DND-41 (cell line): Measurements from ENCODE around the gene SLC25A25.

Experiments
- ATAC-seq: fragments of 200-7000 bp; cut with Tn5 transposase; 3 replicates; pipeline ENCODE4 v1.9.1; 2021; ENCODE audit warnings: low read depth; ENCODE audit not compliant: insufficient read depth
- DNase-seq: peaks from one replicate; pipeline ENCODE4 v3.0.0-alpha.2; 2020
- H2AFZ ChIP-seq: 2 replicates; pipeline ENCODE4 v1.6.0; 2012; ENCODE audit warnings: low read depth, low read length
- H3K27ac ChIP-seq: 2 replicates; pipeline ENCODE4 v1.5.1; 2012; ENCODE audit warnings: low read length, inconsistent platforms
- H3K27me3 ChIP-seq: fragments of 200-600 bp; sonication (generic); 2 replicates; pipeline ENCODE4 v1.6.0; 2012; ENCODE audit warnings: low read length, mild to moderate bottlenecking, inconsistent platforms; ENCODE audit not compliant: insufficient read depth, poor library complexity
- H3K36me3 ChIP-seq: 2 replicates; pipeline ENCODE4 v1.5.1; 2012; ENCODE audit warnings: low read length, inconsistent platforms; ENCODE audit not compliant: insufficient read depth
- H3K4me1 ChIP-seq: 2 replicates; pipeline ENCODE4 v1.5.1; 2012; ENCODE audit warnings: mild to moderate bottlenecking, low read length; ENCODE audit not compliant: insufficient read depth
- H3K4me2 ChIP-seq: 2 replicates; pipeline ENCODE4 v1.6.0; 2012; ENCODE audit warnings: mild to moderate bottlenecking, moderate library complexity, low read length, inconsistent platforms; ENCODE audit not compliant: insufficient read depth
- H3K4me3 ChIP-seq, 2 experiments: fragments of 200-600 bp in 1 of 2; shearing (Covaris generic) in 1 of 2; 2 replicates each; pipeline ENCODE4 v1.5.1; 2012 to 2016; ENCODE audit warnings: inconsistent platforms in 2 of 2, low read length in 2 of 2, mild to moderate bottlenecking in 2 of 2, low read depth in 1 of 2, moderate library complexity in 1 of 2
- H3K79me2 ChIP-seq: 2 replicates; pipeline ENCODE4 v1.6.0; 2012; ENCODE audit warnings: low read length, inconsistent platforms; ENCODE audit not compliant: insufficient read depth
- H3K9ac ChIP-seq: 2 replicates; pipeline ENCODE4 v1.6.0; 2012; ENCODE audit warnings: low read depth, mild to moderate bottlenecking, inconsistent platforms, low read length, moderate library complexity
- H3K9me3 ChIP-seq: 2 replicates; pipeline ENCODE4 v1.5.1; 2012; ENCODE audit warnings: low read length, moderate library complexity, mild to moderate bottlenecking, inconsistent platforms; ENCODE audit not compliant: insufficient read depth, severe bottlenecking
- H4K20me1 ChIP-seq: 2 replicates; pipeline ENCODE4 v1.6.0; 2012; ENCODE audit warnings: low read length; ENCODE audit not compliant: insufficient read depth
- EZH2 ChIP-seq: IDR thresholded peaks from 3 replicates; pipeline ENCODE4 v1.6.1; 2012; ENCODE audit warnings: borderline replicate concordance, low read depth, mild to moderate bottlenecking, moderate library complexity, low read length, inconsistent platforms; ENCODE audit not compliant: severe bottlenecking
- TF ChIP-seq, protein P1 (sequence below): IDR thresholded peaks from 2 replicates; pipeline ENCODE4 v1.5.1; 2012; ENCODE audit warnings: borderline replicate concordance, low read length, moderate library complexity, mild to moderate bottlenecking; ENCODE audit not compliant: poor library complexity, severe bottlenecking; ENCODE audit errors: extremely low read depth

The SLC25A25 gene

DNA sequence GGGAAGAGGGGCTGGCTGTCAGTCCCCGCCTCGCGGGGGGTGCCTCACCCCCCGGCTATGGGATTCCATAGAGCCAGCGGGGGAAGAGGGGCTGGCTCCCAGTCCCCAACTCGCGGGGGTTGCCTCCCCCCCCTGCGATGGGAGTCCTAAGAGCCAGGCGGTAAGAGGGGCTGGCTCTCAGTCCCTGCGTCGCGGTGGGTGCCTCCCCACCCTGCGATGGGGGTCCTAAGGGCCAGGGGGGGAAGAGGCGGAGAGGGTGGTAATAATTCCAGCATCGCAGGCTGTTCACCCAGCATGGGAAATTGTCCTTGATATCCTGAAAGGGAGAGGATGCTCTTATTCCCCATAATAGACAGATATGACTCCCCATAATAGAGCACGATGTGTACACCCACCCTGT is 71.6 kb downstream of the SLC25A25 start:
- Histone ChIP-seq H3K9me3 (no peaks in the 10 kb centered on the region), H3K9ac (no peak overlapping the region), H3K4me3 (no peak overlapping the region), H3K27me3 (no peaks in the 10 kb centered on the region), H3K4me1 (peaks cover 4% of the 10 kb centered on the region; the same call in 1 of the 2 replicates), H3K36me3 (no peaks in the 10 kb centered on the region), H3K79me2 (no peaks in the 10 kb centered on the region), H2AFZ (no peak overlapping the region), H4K20me1 (no peaks in the 10 kb centered on the region), H3K27ac (no peak overlapping the region), H3K4me2 (no peak overlapping the region)
- DNase-seq (no peak), ATAC-seq (no peak)
- no peak for TF ChIP-seq EZH2

- Histone ChIP-seq H3K4me2 (no peak overlapping the region), H3K4me3 (no peak overlapping the region), H3K27me3 (no peaks in the 10 kb centered on the region), H3K36me3 (no peaks in the 10 kb centered on the region), H3K9me3 (no peaks in the 10 kb centered on the region), H3K27ac (no peak overlapping the region), H3K79me2 (no peaks in the 10 kb centered on the region), H3K9ac (no peak overlapping the region), H2AFZ (peak overlapping the region; percentile 62; the same call in 1 of the 2 replicates), H4K20me1 (no peaks in the 10 kb centered on the region), H3K4me1 (peaks cover 4% of the 10 kb centered on the region; the same call in 1 of the 2 replicates)
- no peak for TF ChIP-seq EZH2
- TF ChIP-seq, protein P1, sequence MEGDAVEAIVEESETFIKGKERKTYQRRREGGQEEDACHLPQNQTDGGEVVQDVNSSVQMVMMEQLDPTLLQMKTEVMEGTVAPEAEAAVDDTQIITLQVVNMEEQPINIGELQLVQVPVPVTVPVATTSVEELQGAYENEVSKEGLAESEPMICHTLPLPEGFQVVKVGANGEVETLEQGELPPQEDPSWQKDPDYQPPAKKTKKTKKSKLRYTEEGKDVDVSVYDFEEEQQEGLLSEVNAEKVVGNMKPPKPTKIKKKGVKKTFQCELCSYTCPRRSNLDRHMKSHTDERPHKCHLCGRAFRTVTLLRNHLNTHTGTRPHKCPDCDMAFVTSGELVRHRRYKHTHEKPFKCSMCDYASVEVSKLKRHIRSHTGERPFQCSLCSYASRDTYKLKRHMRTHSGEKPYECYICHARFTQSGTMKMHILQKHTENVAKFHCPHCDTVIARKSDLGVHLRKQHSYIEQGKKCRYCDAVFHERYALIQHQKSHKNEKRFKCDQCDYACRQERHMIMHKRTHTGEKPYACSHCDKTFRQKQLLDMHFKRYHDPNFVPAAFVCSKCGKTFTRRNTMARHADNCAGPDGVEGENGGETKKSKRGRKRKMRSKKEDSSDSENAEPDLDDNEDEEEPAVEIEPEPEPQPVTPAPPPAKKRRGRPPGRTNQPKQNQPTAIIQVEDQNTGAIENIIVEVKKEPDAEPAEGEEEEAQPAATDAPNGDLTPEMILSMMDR = no peak
- DNase-seq (no peak), ATAC-seq (no peak)
Observed at GRCh38 chr9:128141604-128142003, 73.6 kb downstream of the SLC25A25 start.

DNA sequence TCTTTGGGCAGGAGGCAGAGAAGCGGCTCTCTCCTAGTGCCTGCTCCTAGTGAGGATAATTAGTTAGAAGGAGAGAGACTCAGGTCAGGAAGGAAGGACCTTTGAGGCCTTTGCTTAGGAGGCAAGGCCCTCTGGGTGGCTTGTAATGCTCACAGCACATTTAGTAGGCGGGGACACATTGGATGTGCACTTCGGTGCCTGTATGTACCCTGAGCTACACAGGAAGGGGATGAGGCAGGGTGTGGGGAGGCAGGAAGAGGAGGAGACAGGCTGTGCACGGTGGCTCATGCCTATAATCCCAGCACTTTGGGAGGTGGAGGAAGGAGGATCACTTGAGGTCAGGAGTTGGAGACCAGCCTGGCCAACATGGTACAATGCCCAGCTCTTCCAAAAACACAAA is 74.0 kb downstream of the SLC25A25 start:
- TF ChIP-seq, protein P1 = no peak
- TF ChIP-seq EZH2 = no peak
- H3K36me3 ChIP-seq = no peaks in the 10 kb centered on the region
- no peak overlapping the region for H3K27ac ChIP-seq
- ATAC-seq (peak; percentile 76), DNase-seq (peak; percentile 36)
- peak overlapping the region; percentile 62 for H2AFZ ChIP-seq
- H3K4me2 ChIP-seq = no peak overlapping the region
- H3K9me3 ChIP-seq = no peaks in the 10 kb centered on the region
- H3K9ac ChIP-seq = no peak overlapping the region
- no peaks in the 10 kb centered on the region for H3K27me3 ChIP-seq
- no peak overlapping the region for H3K4me3 ChIP-seq
- H3K4me1 ChIP-seq = peaks cover 4% of the 10 kb centered on the region; the same call in 1 of the 2 replicates
- H4K20me1 ChIP-seq = no peaks in the 10 kb centered on the region
- H3K79me2 ChIP-seq = no peaks in the 10 kb centered on the region

DNA sequence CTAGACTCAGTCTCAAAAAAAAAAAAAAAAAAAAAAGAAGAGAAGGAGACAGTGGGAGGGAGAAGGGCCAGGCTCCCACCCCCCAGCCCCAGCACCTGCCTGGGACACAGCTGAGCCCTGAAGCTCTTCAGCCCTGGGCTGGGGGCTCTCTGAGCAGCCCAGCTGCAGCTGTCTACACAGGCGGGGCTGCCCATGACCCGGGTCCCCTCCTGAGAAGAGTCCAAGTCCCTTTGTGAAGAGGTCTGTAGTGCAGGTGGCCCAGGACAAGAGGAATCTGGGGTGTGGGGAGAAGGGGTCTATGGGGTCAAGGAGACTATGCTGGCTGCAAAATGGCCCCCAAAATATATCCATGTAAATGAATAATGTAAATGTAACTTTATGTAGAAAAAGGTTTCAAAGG is 74.6 kb downstream of the SLC25A25 start:
- Histone ChIP-seq H3K4me2 (no peak overlapping the region), H3K27me3 (no peaks in the 10 kb centered on the region), H3K79me2 (no peaks in the 10 kb centered on the region), H3K4me1 (peaks cover 4% of the 10 kb centered on the region; the same call in 1 of the 2 replicates), H4K20me1 (no peaks in the 10 kb centered on the region), H3K9me3 (no peaks in the 10 kb centered on the region), H3K36me3 (no peaks in the 10 kb centered on the region), H3K9ac (no peak overlapping the region), H2AFZ (no peak overlapping the region), H3K27ac (no peak overlapping the region), H3K4me3 (no peak overlapping the region)
- DNase-seq = no peak
- ATAC-seq = no peak
- no peak for TF ChIP-seq EZH2
- TF ChIP-seq, protein P1 = no peak
